ENCODE results near the gene ZNF558.
"Not testable (repeated sequence)": the region's sequence is repeated elsewhere in the genome, so short reads cannot be mapped to it uniquely, and the experiment has no call there.

The ZNF558 gene

GRCh38 chr19:8767257-8767656 lies 64.8 kb downstream of the ZNF558 start:
- H3K27me3 ChIP-seq (replicated peaks); in situ Hi-C loops (cut with HindIII; ENCODE audit: low pct_ligation_motif_present, low sequenced_read_pairs); H3K4me3 ChIP-seq (ENCODE audit: low read depth, low read length); H3K36me3 ChIP-seq (replicated peaks); H3K27ac ChIP-seq; DNase-seq: not testable (repeated sequence)

Data from brain microvascular endothelial cell (primary cell).